NCI-H187 (cell line): ENCODE data around the gene TMEM247.
"Not testable (repeated sequence)": the region's sequence is repeated elsewhere in the genome, so short reads cannot be mapped to it uniquely, and the experiment has no call there.

ENCODE experiments used
- DNase-seq, 2 experiments: peaks; one replicate each; lab custom pipeline; 2025; lab: John Stamatoyannopoulos, UW

Gene TMEM247

GRCh38 chr2:46512185-46512584 lies 32.8 kb downstream of the TMEM247 start:
- no peak for DNase-seq

GRCh38 chr2:46514738-46515137 lies 35.4 kb downstream of the TMEM247 start:
- no peak for DNase-seq

GRCh38 chr2:46517485-46517884 lies 38.1 kb downstream of the TMEM247 start:
- DNase-seq = no peak

GRCh38 chr2:46518861-46519260 lies 39.5 kb downstream of the TMEM247 start:
- no peak for DNase-seq

GRCh38 chr2:46519265-46519664 lies 39.9 kb downstream of the TMEM247 start:
- DNase-seq = no peak

- DNase-seq = no peak
Measured at GRCh38 chr2:46520130-46520711, 40.9 kb downstream of the TMEM247 start.

GRCh38 chr2:46521215-46521683 lies 41.9 kb downstream of the TMEM247 start:
- no peak for DNase-seq

- not testable (repeated sequence) for DNase-seq
Measured at GRCh38 chr2:46522385-46522784, 43.0 kb downstream of the TMEM247 start.

- no peak for DNase-seq
Measured at GRCh38 chr2:46525522-46526155, 46.3 kb downstream of the TMEM247 start.

GRCh38 chr2:46528880-46529279 lies 49.5 kb downstream of the TMEM247 start:
- no peak for DNase-seq

- DNase-seq = no peak
Measured at GRCh38 chr2:46530639-46531038, 51.3 kb downstream of the TMEM247 start.

GRCh38 chr2:46531863-46532262 lies 52.5 kb downstream of the TMEM247 start:
- no peak for DNase-seq
